Measurements from ENCODE around the gene PPP2R2C.

DNA sequence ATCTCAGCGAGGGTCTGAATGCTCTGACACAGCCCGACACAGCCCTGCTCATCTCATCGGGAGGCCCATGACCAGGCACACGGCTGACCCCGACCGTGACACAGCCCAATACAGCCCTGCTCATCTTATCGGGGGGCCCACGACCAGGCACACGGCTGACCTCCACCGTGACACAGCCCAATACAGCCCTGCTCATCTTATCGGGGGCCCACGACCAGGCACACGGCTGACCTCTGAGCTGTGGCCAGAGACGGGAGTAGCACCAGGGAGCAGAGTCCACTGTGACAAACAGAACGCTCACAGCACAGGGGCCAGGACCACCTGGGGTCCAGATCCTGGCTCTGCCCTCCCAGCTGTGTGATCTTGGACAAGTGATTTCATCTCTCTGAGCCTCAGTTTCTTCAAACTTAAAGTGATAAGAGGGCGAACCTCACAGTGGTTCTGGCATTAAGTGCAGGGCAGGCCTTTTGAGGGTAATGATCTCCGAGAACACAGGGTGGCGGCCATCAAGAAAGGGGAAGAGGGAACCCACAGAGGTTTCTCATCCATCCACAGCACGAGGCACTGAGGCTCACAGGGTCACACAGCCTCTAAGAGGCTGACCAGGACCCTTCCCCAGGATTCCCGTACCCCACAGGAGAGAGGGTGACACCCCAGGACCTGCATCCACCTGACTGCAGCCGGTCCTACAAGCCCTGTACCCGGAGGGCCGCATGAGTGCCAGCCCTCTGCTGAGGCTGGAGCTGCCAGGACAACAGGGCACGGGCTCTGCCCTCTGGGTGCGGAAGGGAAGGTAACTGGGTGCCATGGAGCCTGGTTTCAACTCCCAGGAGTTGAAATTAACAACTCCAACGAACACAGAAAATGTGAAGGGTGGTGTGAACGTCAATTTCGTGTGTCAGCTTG lies 142.7 kb downstream of the PPP2R2C start:
- no peak for TF ChIP-seq POLR2A (IDR thresholded peaks at IDR 0.05)
- TF ChIP-seq, protein P1, sequence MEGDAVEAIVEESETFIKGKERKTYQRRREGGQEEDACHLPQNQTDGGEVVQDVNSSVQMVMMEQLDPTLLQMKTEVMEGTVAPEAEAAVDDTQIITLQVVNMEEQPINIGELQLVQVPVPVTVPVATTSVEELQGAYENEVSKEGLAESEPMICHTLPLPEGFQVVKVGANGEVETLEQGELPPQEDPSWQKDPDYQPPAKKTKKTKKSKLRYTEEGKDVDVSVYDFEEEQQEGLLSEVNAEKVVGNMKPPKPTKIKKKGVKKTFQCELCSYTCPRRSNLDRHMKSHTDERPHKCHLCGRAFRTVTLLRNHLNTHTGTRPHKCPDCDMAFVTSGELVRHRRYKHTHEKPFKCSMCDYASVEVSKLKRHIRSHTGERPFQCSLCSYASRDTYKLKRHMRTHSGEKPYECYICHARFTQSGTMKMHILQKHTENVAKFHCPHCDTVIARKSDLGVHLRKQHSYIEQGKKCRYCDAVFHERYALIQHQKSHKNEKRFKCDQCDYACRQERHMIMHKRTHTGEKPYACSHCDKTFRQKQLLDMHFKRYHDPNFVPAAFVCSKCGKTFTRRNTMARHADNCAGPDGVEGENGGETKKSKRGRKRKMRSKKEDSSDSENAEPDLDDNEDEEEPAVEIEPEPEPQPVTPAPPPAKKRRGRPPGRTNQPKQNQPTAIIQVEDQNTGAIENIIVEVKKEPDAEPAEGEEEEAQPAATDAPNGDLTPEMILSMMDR (IDR thresholded peaks at IDR 0.05) = no peak
